DMS153 treated with DMSO at 0.1 percent for 48 hours (cell line): Measurements from ENCODE around the gene ACOT11.

Source experiments
- DNase-seq: peaks from one replicate; lab custom pipeline; 2025; ENCODE audit not compliant: unreplicated experiment; lab: John Stamatoyannopoulos, UW

ACOT11 gene

GRCh38 chr1:54640863-54641836 is 93.1 kb downstream of the ACOT11 start, which contains the start of gene MROH7:
Gene MROH7 (plus strand): TSS chr1:54641786. CDS start chr1:54652927, 11,141 bp downstream.
- DNase-seq, result no peak

DNA sequence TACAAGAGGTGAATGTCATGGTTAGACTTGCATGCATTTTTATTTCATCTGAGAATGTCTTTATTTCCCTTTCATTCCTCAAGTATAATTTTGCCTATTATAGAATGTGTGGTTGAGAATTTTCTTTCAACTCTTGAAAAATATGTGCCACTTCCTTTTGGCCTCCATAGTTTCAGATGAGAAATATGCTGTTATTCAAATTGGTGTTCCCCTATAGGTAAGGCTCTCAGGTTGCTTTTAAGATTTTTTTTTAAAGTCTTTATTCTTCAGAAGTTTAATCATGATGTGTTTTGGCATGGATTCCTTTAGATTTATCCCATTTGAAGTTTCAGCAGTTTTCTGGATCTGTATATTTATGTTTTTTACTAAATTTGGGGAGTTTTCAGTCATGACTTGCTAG is 95.7 kb downstream of the ACOT11 start:
- no peak for DNase-seq

GRCh38 chr1:54645806-54646676 is 98.0 kb downstream of the ACOT11 start:
- DNase-seq, result no peak

DNA sequence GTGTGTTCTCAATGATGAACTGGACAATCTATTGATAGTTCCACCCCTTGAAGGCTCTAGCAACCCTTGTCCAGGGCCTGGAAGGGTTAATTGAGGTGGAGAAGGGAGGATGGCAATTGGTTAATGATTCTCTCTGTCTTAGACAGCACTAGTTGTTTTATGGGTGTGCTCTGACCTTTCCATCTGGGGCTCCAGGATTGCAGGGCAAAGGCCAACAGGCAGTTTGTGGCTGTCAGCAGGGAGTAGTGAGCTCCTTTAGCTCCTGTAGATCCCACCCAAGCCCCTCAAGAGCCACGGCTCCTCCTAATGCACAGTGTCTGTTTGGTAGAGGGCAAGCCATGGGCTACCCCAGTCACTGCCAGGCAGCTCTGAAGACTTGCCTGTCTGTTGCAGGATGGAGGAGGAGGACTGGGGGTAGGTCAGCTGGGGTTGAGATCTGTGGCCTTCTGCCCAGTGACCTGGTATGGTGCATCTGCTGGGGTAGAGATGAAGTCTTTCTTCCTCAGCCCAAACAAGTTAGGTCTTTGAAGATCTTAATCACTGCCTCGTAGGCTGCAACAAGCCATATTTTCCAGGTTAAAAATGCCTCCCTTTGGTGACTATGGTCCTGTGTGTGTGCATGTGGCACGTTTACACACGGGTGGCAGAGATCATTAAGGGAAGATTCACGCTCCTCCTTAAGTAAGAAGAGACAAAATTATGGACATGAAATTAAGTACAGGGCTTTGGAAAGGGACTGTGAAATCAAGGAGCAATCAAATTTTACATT is 101.3 kb downstream of the ACOT11 start:
- no peak for DNase-seq

DNA sequence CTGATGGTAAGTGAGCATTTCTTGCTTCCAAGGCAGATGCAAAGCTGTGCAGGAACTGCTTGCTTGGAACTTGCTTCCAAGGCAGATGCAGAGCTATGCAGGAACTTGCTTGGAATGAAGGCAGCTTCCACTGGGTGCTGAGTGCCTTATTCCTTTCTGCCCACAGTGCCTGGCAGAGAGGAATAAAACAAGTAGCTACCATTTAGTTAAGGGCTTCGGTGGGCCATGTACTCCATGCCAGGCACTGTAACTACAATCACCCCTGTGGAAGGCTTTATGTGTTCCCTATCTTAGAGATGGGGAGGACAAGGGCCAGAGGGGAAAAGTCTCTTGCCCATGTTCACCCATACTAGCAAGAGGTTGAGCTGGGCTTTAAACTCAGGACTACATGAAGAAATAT is 101.9 kb downstream of the ACOT11 start:
- DNase-seq, result no peak

DNA sequence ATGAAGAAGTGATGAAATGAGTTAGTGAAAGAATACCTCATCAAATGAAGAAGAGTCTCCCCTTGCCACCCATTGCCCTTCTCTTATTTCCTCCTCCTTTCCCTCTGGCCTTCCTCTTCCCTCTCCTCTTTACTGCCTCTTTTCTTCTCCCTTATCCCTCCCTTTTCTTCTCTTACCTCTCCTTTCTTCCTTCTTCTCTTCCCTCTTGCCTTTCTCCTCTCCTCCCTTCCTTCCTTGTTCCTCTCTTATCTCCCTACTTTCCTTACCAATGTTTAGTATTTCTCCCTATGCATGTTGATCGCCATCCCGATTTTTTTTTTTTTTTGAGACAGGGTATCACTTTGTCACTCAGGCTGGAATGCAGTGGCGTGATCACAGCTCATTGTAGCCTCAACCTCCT is 102.4 kb downstream of the ACOT11 start:
- DNase-seq, result no peak

DNA sequence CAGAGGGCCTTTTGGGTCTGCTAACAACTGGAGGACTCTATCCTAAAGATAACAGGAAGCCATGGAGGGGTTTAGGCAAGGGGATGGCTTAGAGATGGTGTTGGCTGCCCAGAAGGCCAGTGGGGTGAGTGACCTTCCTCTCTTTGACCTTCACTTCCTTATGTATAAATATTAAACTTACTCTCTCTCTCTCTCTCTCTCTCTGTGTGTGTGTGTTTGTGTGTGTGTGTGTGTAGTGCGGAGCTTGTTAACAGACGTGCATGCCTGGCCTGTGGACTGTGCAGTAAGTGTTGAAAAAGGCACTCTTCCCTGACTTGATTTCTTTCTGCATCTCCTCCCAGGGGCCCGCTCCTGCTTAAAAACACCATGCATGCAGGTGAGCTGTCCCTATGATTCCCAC is 103.6 kb downstream of the ACOT11 start:
- no peak for DNase-seq

GRCh38 chr1:54652168-54652567 is 104.1 kb downstream of the ACOT11 start:
- no peak for DNase-seq

DNA sequence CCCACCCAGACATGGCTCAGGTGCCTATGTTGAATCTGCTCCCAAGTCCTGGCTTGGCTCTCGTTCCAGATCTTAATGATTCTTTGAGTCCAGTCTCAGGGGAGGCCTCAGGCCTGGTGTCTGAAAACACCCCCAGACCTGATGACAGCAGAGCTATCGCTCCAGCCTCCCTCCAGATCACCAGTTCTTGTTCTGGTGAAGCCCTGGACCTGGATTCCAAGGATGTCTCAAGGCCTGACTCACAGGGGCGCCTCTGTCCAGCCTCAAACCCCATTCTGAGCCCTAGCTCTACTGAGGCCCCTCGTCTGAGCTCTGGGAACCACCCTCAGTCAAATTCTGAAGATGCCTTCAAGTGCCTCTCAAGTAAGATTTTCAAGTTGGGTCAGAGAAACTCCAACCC is 105.0 kb downstream of the ACOT11 start:
- no peak for DNase-seq

DNA sequence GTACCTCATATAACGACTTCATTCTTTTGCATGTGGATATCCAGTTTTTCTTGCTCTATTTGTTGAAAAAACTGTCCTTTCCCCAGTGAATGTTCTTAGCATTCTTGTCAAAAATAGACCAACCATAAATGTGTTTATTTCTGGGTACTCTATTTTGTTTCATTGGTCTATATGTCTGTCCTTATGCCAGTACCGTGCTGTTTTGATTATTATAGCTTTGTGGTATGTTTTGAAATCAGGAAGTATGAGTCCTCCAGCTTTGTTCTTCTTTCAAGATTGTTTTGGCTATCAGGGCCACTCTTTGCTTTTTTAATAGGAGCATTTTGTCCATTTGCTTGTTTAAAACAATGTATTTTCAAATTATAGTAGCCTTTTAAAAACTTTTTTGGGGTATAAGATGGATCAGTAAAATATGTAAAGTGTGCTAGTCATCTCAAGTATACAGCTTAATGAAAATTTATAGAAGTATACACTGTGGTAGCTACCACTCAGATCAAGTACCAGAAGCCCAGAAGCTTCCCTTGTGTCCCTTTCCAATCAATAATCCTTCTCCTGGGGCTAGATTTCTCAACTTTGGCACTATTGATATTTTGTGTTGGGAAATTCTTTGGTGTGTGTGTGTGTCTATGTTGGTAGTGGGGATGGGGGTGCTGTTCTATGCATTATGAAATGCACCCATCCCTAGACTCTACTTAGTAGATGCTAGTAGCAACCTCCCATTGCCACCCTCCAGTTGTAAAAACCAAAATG is 110.3 kb downstream of the ACOT11 start:
- no peak for DNase-seq
